Neural progenitor cell (in vitro differentiated cells): ENCODE results near the gene ANLN.

Source experiments
- EZH2phosphoT487 ChIP-seq: fragments of 200-600 bp; sonication (generic); IDR thresholded peaks from 2 replicates; pipeline ENCODE4 v1.6.1; 2017; ENCODE audit warnings: antibody characterized with exemption
- TF ChIP-seq, protein P1 (sequence below): fragments of 200-600 bp; sonication (generic); IDR thresholded peaks from 2 replicates; pipeline ENCODE4 v1.5.1; 2017; ENCODE audit warnings: antibody characterized with exemption, mild to moderate bottlenecking

- no peak for TF ChIP-seq EZH2phosphoT487
- TF ChIP-seq, protein P1, sequence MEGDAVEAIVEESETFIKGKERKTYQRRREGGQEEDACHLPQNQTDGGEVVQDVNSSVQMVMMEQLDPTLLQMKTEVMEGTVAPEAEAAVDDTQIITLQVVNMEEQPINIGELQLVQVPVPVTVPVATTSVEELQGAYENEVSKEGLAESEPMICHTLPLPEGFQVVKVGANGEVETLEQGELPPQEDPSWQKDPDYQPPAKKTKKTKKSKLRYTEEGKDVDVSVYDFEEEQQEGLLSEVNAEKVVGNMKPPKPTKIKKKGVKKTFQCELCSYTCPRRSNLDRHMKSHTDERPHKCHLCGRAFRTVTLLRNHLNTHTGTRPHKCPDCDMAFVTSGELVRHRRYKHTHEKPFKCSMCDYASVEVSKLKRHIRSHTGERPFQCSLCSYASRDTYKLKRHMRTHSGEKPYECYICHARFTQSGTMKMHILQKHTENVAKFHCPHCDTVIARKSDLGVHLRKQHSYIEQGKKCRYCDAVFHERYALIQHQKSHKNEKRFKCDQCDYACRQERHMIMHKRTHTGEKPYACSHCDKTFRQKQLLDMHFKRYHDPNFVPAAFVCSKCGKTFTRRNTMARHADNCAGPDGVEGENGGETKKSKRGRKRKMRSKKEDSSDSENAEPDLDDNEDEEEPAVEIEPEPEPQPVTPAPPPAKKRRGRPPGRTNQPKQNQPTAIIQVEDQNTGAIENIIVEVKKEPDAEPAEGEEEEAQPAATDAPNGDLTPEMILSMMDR, result no peak
These were observed 108.1 kb downstream of the ANLN start for GRCh38 chr7:36497775-36498174.
